ENCODE data around the gene PGM2. TPM values are rescaled to one million over a fixed set of nuclear protein-coding genes. Genes with fewer than 3 reads are reported as not detected.

Gene PGM2
- total RNA-seq, 1 experiment from 2014 or later: 32.4 TPM

DNA sequence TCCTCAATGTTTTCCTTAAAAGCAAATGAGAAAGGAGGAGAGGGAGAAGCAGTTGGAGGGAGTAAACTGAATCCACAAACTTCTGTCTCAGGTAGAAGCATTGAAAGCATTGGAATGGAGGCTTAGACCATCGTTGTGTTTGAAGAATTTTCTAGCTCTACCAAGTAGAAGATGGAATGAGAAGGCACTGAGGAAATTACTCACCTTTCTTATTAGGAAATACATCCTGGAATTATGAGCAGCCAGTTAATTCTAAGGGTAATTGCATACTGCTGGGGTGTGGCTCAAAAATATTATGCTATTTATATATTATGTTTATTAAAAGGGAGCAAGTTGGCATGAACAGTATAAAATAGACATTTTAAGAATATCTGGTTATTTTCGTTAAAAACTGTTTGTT, 12.9 kb downstream of the PGM2 start:
- in situ Hi-C loops (cut with HindIII; ENCODE audit: low pct_unique_long_range_greater_than_20kb, low sequenced_read_pairs): no loop called here
- DNase-seq (ENCODE audit: low read depth, low spot score): no peak

DNA sequence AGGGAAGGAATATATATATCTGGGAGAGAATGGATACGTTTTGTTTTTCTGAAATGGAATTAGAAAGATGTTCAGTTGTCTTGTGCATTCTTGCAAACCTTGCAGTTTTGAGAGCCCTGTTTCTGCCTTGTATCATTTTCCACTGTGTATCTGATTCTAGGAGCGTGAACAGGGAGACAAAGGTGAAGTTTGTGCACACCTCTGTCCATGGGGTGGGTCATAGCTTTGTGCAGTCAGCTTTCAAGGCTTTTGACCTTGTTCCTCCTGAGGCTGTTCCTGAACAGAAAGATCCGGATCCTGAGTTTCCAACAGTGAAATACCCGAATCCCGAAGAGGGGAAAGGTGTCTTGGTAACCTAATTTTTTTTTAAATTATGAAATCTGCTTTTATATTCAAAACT, 17.7 kb downstream of the PGM2 start:
- in situ Hi-C loops (cut with HindIII; ENCODE audit: low pct_unique_long_range_greater_than_20kb, low sequenced_read_pairs): no loop called here
- DNase-seq (ENCODE audit: low read depth, low spot score): no peak

DNA sequence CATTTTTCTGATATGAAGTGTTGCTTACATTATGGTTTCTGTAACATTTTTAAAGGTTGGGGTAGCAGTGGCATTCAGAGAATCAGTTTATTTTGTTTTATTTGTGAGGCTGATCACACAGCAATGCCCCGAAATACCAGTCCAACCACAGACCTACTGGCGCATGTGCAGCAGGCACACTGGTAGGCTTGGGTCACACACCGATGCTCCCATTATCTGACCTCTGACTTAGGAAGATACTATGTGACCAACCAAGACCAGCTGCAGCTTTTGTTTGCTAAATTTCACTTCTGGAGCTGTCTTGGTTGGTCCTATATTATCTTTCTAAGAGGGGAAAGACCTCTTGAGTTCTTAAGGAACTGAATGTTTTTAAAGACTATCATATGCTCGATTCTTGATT, 18.7 kb downstream of the PGM2 start:
- in situ Hi-C loops (cut with HindIII; ENCODE audit: low pct_unique_long_range_greater_than_20kb, low sequenced_read_pairs): no loop called here
- no peak for DNase-seq (ENCODE audit: low read depth, low spot score)

DNA sequence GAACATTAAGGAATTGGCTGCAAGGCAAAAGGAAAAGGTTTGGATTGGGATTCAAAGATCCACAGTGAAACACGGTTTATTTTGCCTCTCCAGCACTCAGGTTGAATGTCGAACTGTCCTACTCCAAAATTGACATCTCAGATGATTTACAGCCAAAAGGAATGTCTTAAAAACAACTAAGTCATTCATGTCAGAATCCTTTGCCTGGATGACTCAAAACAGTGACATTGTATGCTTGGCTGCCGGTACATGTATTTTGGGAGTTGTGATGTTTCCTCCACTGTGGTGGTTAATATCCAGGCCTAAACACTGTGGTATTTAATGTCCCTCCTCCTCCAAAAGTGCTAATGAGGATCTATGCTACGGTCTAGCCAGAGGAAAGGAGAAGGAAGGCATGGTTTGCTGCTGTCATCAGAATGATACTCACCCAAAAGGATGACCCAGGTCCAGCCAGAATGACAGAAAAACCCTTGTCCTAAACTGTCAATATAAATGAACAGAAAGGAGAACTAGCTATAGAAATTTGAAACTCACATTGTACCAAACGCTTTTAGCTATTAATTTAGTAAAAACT, 20.9 kb downstream of the PGM2 start:
- in situ Hi-C loops (cut with HindIII; ENCODE audit: low pct_unique_long_range_greater_than_20kb, low sequenced_read_pairs): no loop called here
- DNase-seq (ENCODE audit: low read depth, low spot score): peak; percentile 56

GRCh38 chr4:37852376-37852775, 25.9 kb downstream of the PGM2 start:
- no peak for DNase-seq (ENCODE audit: low read depth, low spot score)
- in situ Hi-C loops (cut with HindIII; ENCODE audit: low pct_unique_long_range_greater_than_20kb, low sequenced_read_pairs): no loop called here

DNA sequence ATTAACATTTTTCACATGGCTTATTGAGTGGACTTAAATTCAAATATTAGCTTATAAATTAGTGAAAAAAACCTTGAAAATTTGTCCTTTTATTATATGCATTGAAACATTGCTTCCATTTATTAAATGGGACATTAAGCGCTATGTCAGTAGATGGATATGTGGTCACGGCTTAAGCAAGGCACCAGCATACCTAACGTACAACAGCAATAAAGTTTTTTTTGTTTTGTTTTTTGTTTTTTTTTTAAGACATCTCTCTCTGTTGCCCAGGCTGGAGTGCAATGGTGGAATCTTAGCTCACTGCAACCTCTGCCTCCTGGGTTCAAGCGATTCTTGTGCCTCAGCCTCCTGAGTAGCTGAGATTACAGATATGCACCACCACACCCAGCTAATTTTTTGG, 31.6 kb downstream of the PGM2 start:
- in situ Hi-C loops (cut with HindIII; ENCODE audit: low pct_unique_long_range_greater_than_20kb, low sequenced_read_pairs): no loop called here
- DNase-seq (ENCODE audit: low read depth, low spot score): no peak

GRCh38 chr4:37858872-37859271, 32.4 kb downstream of the PGM2 start:
- DNase-seq (ENCODE audit: low read depth, low spot score): no peak
- in situ Hi-C loops (cut with HindIII; ENCODE audit: low pct_unique_long_range_greater_than_20kb, low sequenced_read_pairs): no loop called here

DNA sequence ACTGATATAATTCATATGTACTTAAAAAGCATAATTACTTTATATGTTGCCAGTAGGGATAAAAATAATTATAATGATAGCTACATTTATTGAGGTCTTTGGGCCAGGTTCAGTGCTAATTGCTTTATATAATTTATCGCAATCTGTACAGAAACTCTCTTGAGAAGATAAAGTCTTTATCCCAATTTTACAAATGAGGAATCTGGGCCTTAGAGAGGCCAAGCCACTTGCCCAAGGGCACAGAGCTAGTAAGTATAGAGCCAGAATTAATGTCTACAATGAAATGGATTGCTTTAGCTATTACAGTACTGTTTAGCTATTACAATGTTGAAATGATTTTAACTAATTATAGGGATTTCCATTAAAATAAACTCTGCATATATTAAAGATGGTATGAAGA, 33.8 kb downstream of the PGM2 start:
- in situ Hi-C loops (cut with HindIII; ENCODE audit: low pct_unique_long_range_greater_than_20kb, low sequenced_read_pairs): no loop called here
- no peak for DNase-seq (ENCODE audit: low read depth, low spot score)

- in situ Hi-C loops (cut with HindIII; ENCODE audit: low pct_unique_long_range_greater_than_20kb, low sequenced_read_pairs): no loop called here
- no peak for DNase-seq (ENCODE audit: low read depth, low spot score)
These were observed 36.5 kb downstream of the PGM2 start for GRCh38 chr4:37862961-37863360.

- no peak for DNase-seq (ENCODE audit: low read depth, low spot score)
- in situ Hi-C loops (cut with HindIII; ENCODE audit: low pct_unique_long_range_greater_than_20kb, low sequenced_read_pairs): no loop called here
These were observed 38.3 kb downstream of the PGM2 start for GRCh38 chr4:37864786-37865185.

- DNase-seq (ENCODE audit: low read depth, low spot score): no peak
- in situ Hi-C loops (cut with HindIII; ENCODE audit: low pct_unique_long_range_greater_than_20kb, low sequenced_read_pairs): no loop called here
These were observed 39.0 kb downstream of the PGM2 start for GRCh38 chr4:37865450-37865849.

DNA sequence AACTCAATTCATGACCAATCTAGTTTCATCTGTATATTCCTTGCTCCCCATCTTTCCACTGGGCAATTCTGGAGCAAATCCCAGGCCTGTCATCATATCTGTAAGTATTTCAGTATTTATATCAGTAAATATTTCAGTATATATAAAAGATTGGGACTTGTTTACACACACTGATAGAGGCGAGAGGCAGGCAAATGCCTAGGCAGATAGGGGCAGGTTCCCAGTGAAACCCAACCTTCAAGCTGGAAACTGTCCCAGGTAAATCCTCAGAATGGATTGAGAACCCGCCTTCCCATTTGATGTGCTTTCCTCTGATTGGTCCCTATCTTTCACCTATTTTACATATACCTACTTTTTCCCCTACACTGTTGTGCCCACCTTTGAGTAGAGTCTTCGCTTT, 40.6 kb downstream of the PGM2 start:
- in situ Hi-C loops (cut with HindIII; ENCODE audit: low pct_unique_long_range_greater_than_20kb, low sequenced_read_pairs): no loop called here
- no peak for DNase-seq (ENCODE audit: low read depth, low spot score)

GRCh38 chr4:37868238-37868637, 41.8 kb downstream of the PGM2 start:
- DNase-seq (ENCODE audit: low read depth, low spot score): no peak
- in situ Hi-C loops (cut with HindIII; ENCODE audit: low pct_unique_long_range_greater_than_20kb, low sequenced_read_pairs): no loop called here

GRCh38 chr4:37872310-37872988, 46.0 kb downstream of the PGM2 start:
- in situ Hi-C loops (cut with HindIII; ENCODE audit: low pct_unique_long_range_greater_than_20kb, low sequenced_read_pairs): no loop called here

DNA sequence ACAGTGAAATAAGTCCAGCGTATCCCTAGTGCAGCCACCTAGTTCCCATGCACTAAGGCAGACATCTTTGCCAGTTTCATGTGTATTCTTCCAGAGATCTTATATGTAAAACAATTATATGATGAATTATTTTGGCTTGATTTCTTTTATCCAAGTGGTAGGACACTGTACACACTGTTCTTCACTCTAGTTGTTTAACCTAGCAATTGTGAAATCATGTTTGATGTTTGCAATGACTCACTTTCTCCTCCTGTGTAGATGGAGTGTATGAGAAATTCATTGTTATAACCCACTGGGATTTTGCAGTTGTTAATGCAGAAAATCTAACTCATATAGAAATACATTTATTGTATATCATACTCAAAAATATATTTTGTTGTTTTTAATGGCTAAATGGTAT, 46.9 kb downstream of the PGM2 start:
- in situ Hi-C loops (cut with HindIII; ENCODE audit: low pct_unique_long_range_greater_than_20kb, low sequenced_read_pairs): no loop called here
- no peak for DNase-seq (ENCODE audit: low read depth, low spot score)

More at GRCh38 chr4:37872310-37872988, 46.0 kb downstream of the PGM2 start:
- no peak for DNase-seq (ENCODE audit: low read depth, low spot score)

DNA sequence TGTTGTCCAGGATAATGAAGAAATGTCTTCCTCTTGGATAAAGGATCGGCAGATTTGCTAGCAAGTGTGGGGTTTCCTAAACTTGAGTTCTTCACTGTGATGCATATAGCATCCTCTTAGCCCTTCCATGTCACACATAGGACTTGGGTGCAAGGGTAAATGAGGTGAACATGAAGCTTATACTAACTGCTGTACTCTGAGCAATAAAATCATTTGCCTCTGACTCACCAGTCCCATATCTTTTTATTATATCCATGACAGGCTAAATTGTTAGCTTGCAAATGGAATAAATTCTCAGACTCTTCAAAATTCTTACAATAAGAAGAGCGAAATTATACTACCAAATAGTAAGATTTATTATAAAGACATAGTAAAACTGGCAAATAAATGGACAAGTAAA, 49.7 kb downstream of the PGM2 start:
- in situ Hi-C loops (cut with HindIII; ENCODE audit: low pct_unique_long_range_greater_than_20kb, low sequenced_read_pairs): no loop called here

GRCh38 chr4:37879365-37879764, 52.9 kb downstream of the PGM2 start:
- in situ Hi-C loops (cut with HindIII; ENCODE audit: low pct_unique_long_range_greater_than_20kb, low sequenced_read_pairs): no loop called here
- DNase-seq (ENCODE audit: low read depth, low spot score): no peak

More for the DNA sequence above, 49.7 kb downstream of the PGM2 start:
- DNase-seq (ENCODE audit: low read depth, low spot score): no peak

DNA sequence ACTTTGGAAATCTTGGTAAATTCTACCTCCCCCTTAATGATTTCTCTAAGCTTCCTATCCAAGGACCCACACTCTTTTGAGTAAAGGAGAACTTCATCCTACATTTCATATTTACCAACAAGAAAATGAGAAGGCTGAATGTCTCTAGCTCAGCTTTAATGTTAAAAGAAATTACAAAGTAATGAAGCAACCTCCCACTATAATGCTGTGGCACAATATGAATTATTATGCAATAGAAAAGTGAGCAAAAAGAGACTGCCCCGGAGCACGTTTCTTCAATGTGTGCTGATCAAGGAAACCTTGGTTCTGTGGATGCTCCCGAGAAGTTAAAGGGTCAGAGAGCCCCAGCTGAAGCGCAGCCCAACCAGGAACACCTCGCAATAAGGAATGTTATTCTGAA, 55.3 kb downstream of the PGM2 start:
- no peak for DNase-seq (ENCODE audit: low read depth, low spot score)
- in situ Hi-C loops (cut with HindIII; ENCODE audit: low pct_unique_long_range_greater_than_20kb, low sequenced_read_pairs): no loop called here

DNA sequence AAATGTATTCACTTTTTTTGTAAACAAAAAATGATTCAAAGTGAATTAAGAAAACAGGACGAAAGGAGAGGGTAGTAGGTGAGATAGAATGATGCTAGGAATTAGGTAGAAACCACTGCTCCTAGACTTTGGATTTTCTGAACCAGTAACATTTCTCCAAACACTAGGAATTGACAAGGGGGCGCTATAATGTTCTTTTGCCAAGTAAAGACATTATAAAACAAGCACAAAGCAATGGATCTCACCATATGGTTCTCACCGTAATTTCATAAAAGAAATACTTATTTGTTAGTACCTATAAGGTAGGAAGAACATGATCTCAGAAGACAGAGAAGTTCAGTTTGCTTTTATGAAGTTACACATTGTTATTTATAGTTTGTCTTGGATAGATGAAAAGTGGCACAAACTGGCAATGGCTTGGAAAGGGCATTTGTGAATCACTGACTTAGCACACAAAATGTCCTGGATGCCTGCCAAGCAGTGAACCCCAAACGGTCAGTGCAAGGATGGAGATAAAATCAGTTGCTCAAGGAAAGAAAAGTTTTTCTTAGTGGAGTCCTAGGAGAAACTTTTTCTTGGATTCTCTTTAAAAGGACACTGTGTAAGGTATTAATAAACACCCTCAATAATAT, 56.3 kb downstream of the PGM2 start:
- DNase-seq (ENCODE audit: low read depth, low spot score): peak; percentile 38
- in situ Hi-C loops (cut with HindIII; ENCODE audit: low pct_unique_long_range_greater_than_20kb, low sequenced_read_pairs): no loop called here
